ENCODE results near the gene HPSE2. TPM values are rescaled to one million over a fixed set of nuclear protein-coding genes. Genes with fewer than 3 reads are reported as not detected.

The HPSE2 gene
- total RNA-seq, 2 donors from 2014 or later: 2.4 to 4.7 TPM

- no peaks in the 10 kb centered on the region for H3K27me3 ChIP-seq (replicated peaks; ENCODE audit: insufficient read depth)
- no peaks in the 10 kb centered on the region for H3K9me3 ChIP-seq
- H3K27ac ChIP-seq: no peak overlapping the region
- no peaks in the 10 kb centered on the region for H3K36me3 ChIP-seq
- no peak for TF ChIP-seq CTCF (IDR thresholded peaks at IDR 0.05)
- TF ChIP-seq POLR2A (IDR thresholded peaks at IDR 0.05): no peak
- TF ChIP-seq POLR2AphosphoS5 (IDR thresholded peaks at IDR 0.05): no peak
- H3K4me1 ChIP-seq (replicated peaks): no peaks in the 10 kb centered on the region
- intact Hi-C loops (cut with DNase I): no loop called here
- no peak for DNase-seq (ENCODE audit: low spot score)
- H3K4me3 ChIP-seq: no peak overlapping the region
- 100% methylated on average over 1 of the region's 1 CpG for WGBS
These were observed 349.0 kb downstream of the HPSE2 start for GRCh38 chr10:98886686-98887085.

- Histone ChIP-seq H3K27me3 (replicated peaks; ENCODE audit: insufficient read depth) (no peaks in the 10 kb centered on the region), H3K36me3 (no peaks in the 10 kb centered on the region)
- intact Hi-C loops (cut with DNase I): no loop called here
These were observed 350.3 kb downstream of the HPSE2 start for GRCh38 chr10:98885378-98885777.

GRCh38 chr10:98881789-98882188 lies 353.9 kb downstream of the HPSE2 start:
- DNase-seq (ENCODE audit: low spot score): no peak
- Histone ChIP-seq H3K27me3 (replicated peaks; ENCODE audit: insufficient read depth) (no peaks in the 10 kb centered on the region), H3K4me1 (replicated peaks) (no peaks in the 10 kb centered on the region), H3K9me3 (no peaks in the 10 kb centered on the region), H3K27ac (no peak overlapping the region), H3K4me3 (no peak overlapping the region), H3K36me3 (no peaks in the 10 kb centered on the region)
- TF ChIP-seq POLR2A (IDR thresholded peaks at IDR 0.05): no peak
- TF ChIP-seq CTCF (IDR thresholded peaks at IDR 0.05): no peak
- no peak for TF ChIP-seq POLR2AphosphoS5 (IDR thresholded peaks at IDR 0.05)
- intact Hi-C loops (cut with DNase I): no loop called here
- WGBS: 92% methylated on average over 1 of the region's 1 CpG

More at GRCh38 chr10:98885378-98885777, 350.3 kb downstream of the HPSE2 start:
- Histone ChIP-seq H3K4me1 (replicated peaks) (no peaks in the 10 kb centered on the region), H3K4me3 (no peak overlapping the region), H3K9me3 (no peaks in the 10 kb centered on the region), H3K27ac (no peak overlapping the region)
- TF ChIP-seq POLR2A (IDR thresholded peaks at IDR 0.05) (no peak), CTCF (IDR thresholded peaks at IDR 0.05) (no peak), POLR2AphosphoS5 (IDR thresholded peaks at IDR 0.05) (no peak)
- DNase-seq (ENCODE audit: low spot score): no peak

- no peak for DNase-seq (ENCODE audit: low spot score)
- Histone ChIP-seq H3K27ac (no peak overlapping the region), H3K4me1 (replicated peaks) (no peaks in the 10 kb centered on the region), H3K9me3 (no peaks in the 10 kb centered on the region), H3K27me3 (replicated peaks; ENCODE audit: insufficient read depth) (no peaks in the 10 kb centered on the region), H3K4me3 (no peak overlapping the region), H3K36me3 (no peaks in the 10 kb centered on the region)
- intact Hi-C loops (cut with DNase I): no loop called here
- TF ChIP-seq POLR2AphosphoS5 (IDR thresholded peaks at IDR 0.05): no peak
- TF ChIP-seq CTCF (IDR thresholded peaks at IDR 0.05): no peak
- no peak for TF ChIP-seq POLR2A (IDR thresholded peaks at IDR 0.05)
- 53% methylated on average over 2 of the region's 2 CpGs for WGBS
These were observed 354.7 kb downstream of the HPSE2 start for GRCh38 chr10:98880971-98881370.

GRCh38 chr10:98878921-98879320 lies 356.7 kb downstream of the HPSE2 start:
- DNase-seq (ENCODE audit: low spot score): no peak
- no peaks in the 10 kb centered on the region for H3K36me3 ChIP-seq
- H3K4me3 ChIP-seq: no peak overlapping the region
- intact Hi-C loops (cut with DNase I): no loop called here
- H3K27ac ChIP-seq: no peak overlapping the region
- no peaks in the 10 kb centered on the region for H3K4me1 ChIP-seq (replicated peaks)
- no peaks in the 10 kb centered on the region for H3K27me3 ChIP-seq (replicated peaks; ENCODE audit: insufficient read depth)
- H3K9me3 ChIP-seq: no peaks in the 10 kb centered on the region
- no peak for TF ChIP-seq POLR2AphosphoS5 (IDR thresholded peaks at IDR 0.05)
- TF ChIP-seq POLR2A (IDR thresholded peaks at IDR 0.05): no peak
- TF ChIP-seq CTCF (IDR thresholded peaks at IDR 0.05): no peak
- WGBS: 56% methylated on average over 2 of the region's 2 CpGs
